Measurements from ENCODE around the gene GDPD3.

The GDPD3 gene

GRCh38 chr16:30077656-30078055 lies 35.7 kb downstream of the GDPD3 start:
- DNase-seq (ENCODE audit: low spot score) = no peak

- no peak for DNase-seq (ENCODE audit: low spot score)
Measured at GRCh38 chr16:30076276-30076791, 37.0 kb downstream of the GDPD3 start.

- peak; percentile 94 for DNase-seq (ENCODE audit: low spot score)
Measured at GRCh38 chr16:30075503-30076275, 37.6 kb downstream of the GDPD3 start, which contains the start of gene PPP4C. TSS of gene PPP4C (plus strand) at chr16:30075994. CDS start at chr16:30076378, 384 bp downstream.

- DNase-seq (ENCODE audit: low spot score) = no peak
Measured at GRCh38 chr16:30070490-30070889, 42.8 kb downstream of the GDPD3 start.

- no peak for DNase-seq (ENCODE audit: low spot score)
Measured at GRCh38 chr16:30069611-30070462, 43.5 kb downstream of the GDPD3 start.

- DNase-seq (ENCODE audit: low spot score) = no peak
Measured at GRCh38 chr16:30068750-30069610, 44.4 kb downstream of the GDPD3 start.

- no peak for DNase-seq (ENCODE audit: low spot score)
Measured at GRCh38 chr16:30068333-30068732, 45.0 kb downstream of the GDPD3 start.

GRCh38 chr16:30067584-30067916 lies 45.8 kb downstream of the GDPD3 start:
- DNase-seq (ENCODE audit: low spot score) = no peak

- DNase-seq (ENCODE audit: low spot score) = no peak
Measured at GRCh38 chr16:30066761-30067583, 46.4 kb downstream of the GDPD3 start.

GRCh38 chr16:30065943-30066760 lies 47.2 kb downstream of the GDPD3 start:
- peak; percentile 72 for DNase-seq (ENCODE audit: low spot score)

GRCh38 chr16:30065102-30065942 lies 48.0 kb downstream of the GDPD3 start, which contains the start of gene ALDOA:
TSS of gene ALDOA (plus strand) at chr16:30065760. CDS start at chr16:30066898, 1,138 bp downstream.
- DNase-seq (ENCODE audit: low spot score) = peak; percentile 96

- DNase-seq (ENCODE audit: low spot score) = peak; percentile 24
Measured at GRCh38 chr16:30064729-30065101, 48.6 kb downstream of the GDPD3 start.

- peak; percentile 29 for DNase-seq (ENCODE audit: low spot score)
Measured at GRCh38 chr16:30063893-30064728, 49.2 kb downstream of the GDPD3 start.

GRCh38 chr16:30063278-30063892 lies 50.0 kb downstream of the GDPD3 start:
- DNase-seq (ENCODE audit: low spot score) = no peak

- DNase-seq (ENCODE audit: low spot score) = no peak
Measured at GRCh38 chr16:30060836-30061554, 52.3 kb downstream of the GDPD3 start.

GRCh38 chr16:30060346-30060745 lies 53.0 kb downstream of the GDPD3 start:
- no peak for DNase-seq (ENCODE audit: low spot score)

GRCh38 chr16:30054959-30055553 lies 58.3 kb downstream of the GDPD3 start:
- DNase-seq (ENCODE audit: low spot score) = no peak
